HepG2 (cell line): ENCODE data around the gene PCSK1. TPM values are rescaled to one million over a fixed set of nuclear protein-coding genes. Genes with fewer than 3 reads are reported as not detected.

Experiments used
- ATAC-seq: fragments of 200-7000 bp; cut with Tn5 transposase; 3 replicates; pipeline ENCODE4 v1.9.1; 2020; ENCODE audit warnings: mild to moderate bottlenecking, moderate library complexity
- BruUV-seq: library from RNA; stranded (reverse); fragments of 400-500 nt; replicated peaks from 2 replicates; lab custom pipeline; 2021; lab: Mats Ljungman, UMichigan
- CTCF ChIA-PET: fragments of 300-600 bp; formaldehyde crosslinking; extraction: SDS; loops from one replicate; lab custom pipeline; 2021; ENCODE audit warnings: low total read pairs, inconsistent platforms, low intra/inter-chr PET ratio; lab: Yijun Ruan, JAX
- POLR2A ChIA-PET: fragments of 350-600 bp; sonication (Branson Sonifier 250); formaldehyde crosslinking; loops from one replicate; lab custom pipeline; 2020; ENCODE audit warnings: antibody characterized with exemption, inconsistent platforms; lab: Yijun Ruan, JAX
- DNase-seq: peaks from one replicate; pipeline ENCODE4 v3.0.0-alpha.2; 2015; ENCODE audit warnings: low spot score
- FAIRE-seq: peaks from 3 replicates; lab custom pipeline; 2011; peaks lifted over from hg19 to GRCh38; lab: Jason Lieb, UNC
- H2AFZ ChIP-seq: one replicate; pipeline ENCODE4 v1.6.1; 2011; ENCODE audit warnings: low read length, inconsistent platforms
- H3K27ac ChIP-seq: fragments of 300-600 bp; 3 replicates; pipeline ENCODE4 v1.8.0; 2011; ENCODE audit warnings: mixed run types, mild to moderate bottlenecking, mixed read lengths, low read length, inconsistent platforms; ENCODE audit not compliant: insufficient read depth; ENCODE audit errors: extremely low read length
- H3K27me3 ChIP-seq, 2 experiments: fragments of 200-600 bp in 1 of 2; 2 replicates in 1 of 2; 3 replicates in 1 of 2; pipeline versions ENCODE4 v1.6.0 to v1.8.0; 2011; ENCODE audit warnings: low read length in 2 of 2, mild to moderate bottlenecking in 2 of 2, moderate library complexity in 2 of 2, inconsistent platforms in 1 of 2; ENCODE audit not compliant: insufficient read depth in 2 of 2, control insufficient read depth in 1 of 2
- H3K36me3 ChIP-seq, 2 experiments: fragments of 200-600 bp in 1 of 2; replicated peaks in 1 of 2; 2 replicates in 1 of 2; 3 replicates in 1 of 2; pipeline versions ENCODE4 v1.5.1 to v1.8.0; 2011; ENCODE audit warnings: low read length in 2 of 2, inconsistent platforms in 1 of 2; ENCODE audit not compliant: insufficient read depth in 2 of 2, control insufficient read depth in 1 of 2
- H3K4me1 ChIP-seq: 2 replicates; pipeline ENCODE4 v1.5.1; 2012; ENCODE audit warnings: low read length, inconsistent platforms; ENCODE audit not compliant: insufficient read depth
- H3K4me2 ChIP-seq: 2 replicates; pipeline ENCODE4 v1.6.0; 2011; ENCODE audit warnings: low read depth, low read length, inconsistent platforms
- H3K4me3 ChIP-seq, 3 experiments: fragments of 200-600 bp in 1 of 3; sonication (generic), shearing (Covaris generic) in 1 of 3; replicated peaks in 1 of 3; 2 replicates each; pipeline ENCODE4 v1.5.1; 2011 to 2016; ENCODE audit warnings: low read length in 3 of 3, inconsistent platforms in 2 of 3, low read depth in 2 of 3, mild to moderate bottlenecking in 2 of 3, control low read depth in 1 of 3, mixed read lengths in 1 of 3; ENCODE audit not compliant: insufficient read depth in 1 of 3
- H3K79me2 ChIP-seq: one replicate; pipeline ENCODE4 v1.6.1; 2011; ENCODE audit warnings: low read length, inconsistent platforms; ENCODE audit not compliant: insufficient read depth
- H3K9ac ChIP-seq: 2 replicates; pipeline ENCODE4 v1.6.0; 2011; ENCODE audit warnings: mild to moderate bottlenecking, low read depth, low read length, inconsistent platforms; ENCODE audit not compliant: insufficient read depth
- H3K9me3 ChIP-seq: 2 replicates; pipeline ENCODE4 v1.5.1; 2012; ENCODE audit warnings: mild to moderate bottlenecking, low read length
- H4K20me1 ChIP-seq: 2 replicates; pipeline ENCODE4 v1.6.0; 2011; ENCODE audit warnings: inconsistent platforms, mild to moderate bottlenecking, low read length, moderate library complexity; ENCODE audit not compliant: insufficient read depth
- CBX5 ChIP-seq: sonication (generic); formaldehyde crosslinking; IDR thresholded peaks from 2 replicates; pipeline ENCODE4 v1.4.0; 2020; ENCODE audit warnings: missing genetic modification reagents, borderline replicate concordance
- CEBPG ChIP-seq: IDR thresholded peaks from 2 replicates; pipeline ENCODE4 v1.6.1; 2016
- ZNF296 ChIP-seq: sonication (generic); formaldehyde crosslinking; conservative IDR thresholded peaks from 2 replicates; pipeline ENCODE4 v1.5.0; 2020; ENCODE audit warnings: mild to moderate bottlenecking, missing genetic modification reagents
- ZNF350 ChIP-seq: sonication (generic); formaldehyde crosslinking; IDR thresholded peaks from 2 replicates; pipeline ENCODE4 v1.4.0; 2020; ENCODE audit warnings: mild to moderate bottlenecking, low read depth, missing genetic modification reagents, borderline replicate concordance
- ZNF557 ChIP-seq: sonication (generic); formaldehyde crosslinking; IDR thresholded peaks from 2 replicates; pipeline ENCODE4 v1.4.0; 2020; ENCODE audit warnings: missing genetic modification reagents
- WGBS: methylation state at CpG from one replicate; pipeline ENCODE4 v1.1.6; 2017; ENCODE audit warnings: low lambda C conversion rate; 5-methylcytosine and 5-hydroxymethylcytosine counted together
- in situ Hi-C: cut with HindIII; loops from 2 replicates; pipeline ENCODE4 v1.10.0; 2017; ENCODE audit warnings: low pct_unique_long_range_greater_than_20kb; ENCODE audit not compliant: extremely low pct_ligation_motif_present
- intact Hi-C: fragments of 100-400 bp; cut with micrococcal nuclease; formaldehyde crosslinking; loops from one replicate; pipeline ENCODE4 v1.10.0; 2022; ENCODE audit not compliant: unreplicated experiment
- polyA plus RNA-seq, 8 experiments: library from polyadenylated mRNA; depleted of rRNA in 3 of 8; stranded (reverse) in 7 of 8; unstranded in 1 of 8; fragments of >200 nt; fragmentation: Illumina TruSeq in 4 of 8; extraction: Trizol in 4 of 8; gene quantifications; 2 replicates each; pipeline versions ENCODE4 v1.2.1 to v1.2.3, GENCODE V29; 2011 to 2016; ENCODE audit warnings: low read depth in 4 of 8, missing spikeins in 1 of 8, mixed read lengths in 1 of 8; ENCODE audit not compliant: insufficient read depth in 1 of 8
- total RNA-seq, 5 experiments: library from RNA; depleted of rRNA; stranded (reverse); fragments of >200 nt; fragmentation: Illumina TruSeq; extraction: Trizol; gene quantifications; 2 replicates each; pipeline ENCODE4 v1.2.3, GENCODE V29; 2016; ENCODE audit warnings: low read depth in 1 of 5
- TF ChIP-seq, protein P1 (sequence below): sonication (generic); formaldehyde crosslinking; IDR thresholded peaks from 2 replicates; pipeline ENCODE4 v1.5.1; 2020; ENCODE audit warnings: missing genetic modification reagents, mild to moderate bottlenecking, borderline replicate concordance
- TF ChIP-seq, protein P2 (sequence below): sonication (generic); formaldehyde crosslinking; IDR thresholded peaks from 2 replicates; pipeline ENCODE4 v1.4.0; 2020; ENCODE audit warnings: mild to moderate bottlenecking, missing genetic modification reagents
- TF ChIP-seq, protein P3 (sequence below): sonication (generic); formaldehyde crosslinking; IDR thresholded peaks from 2 replicates; pipeline ENCODE4 v1.8.0; 2022; ENCODE audit warnings: mild to moderate bottlenecking, missing genetic modification reagents
- TF ChIP-seq, protein P4 (sequence below): sonication (generic); formaldehyde crosslinking; IDR thresholded peaks from 2 replicates; pipeline ENCODE4 v1.9.0; 2021; ENCODE audit warnings: missing genetic modification reagents, mild to moderate bottlenecking, borderline replicate concordance

Gene PCSK1
- total and polyA plus RNA-seq, 2 of the 13 experiments (the other 11 are each of a cell fraction or from before 2014, with no cell fraction given): not detected

DNA sequence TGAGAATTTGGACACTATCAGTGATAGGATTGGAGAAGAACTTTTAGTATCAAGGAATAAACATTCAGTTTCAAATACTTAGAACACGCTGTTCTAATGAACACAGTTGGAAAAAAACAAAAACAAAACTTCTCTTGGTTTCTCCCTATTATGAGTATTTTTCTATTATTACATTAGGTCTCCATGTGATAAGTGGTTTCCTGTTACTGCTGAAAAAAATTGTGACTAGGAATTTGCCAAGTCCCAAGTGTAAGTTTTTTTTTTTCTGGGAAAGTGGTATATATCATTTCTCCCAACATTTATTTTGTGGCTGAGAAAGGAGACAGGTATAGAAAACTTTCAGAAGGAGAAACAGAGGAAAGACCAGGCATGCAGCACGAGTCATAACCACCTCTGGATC, 41.1 kb downstream of the PCSK1 start (continued):
- TF ChIP-seq, protein P1, sequence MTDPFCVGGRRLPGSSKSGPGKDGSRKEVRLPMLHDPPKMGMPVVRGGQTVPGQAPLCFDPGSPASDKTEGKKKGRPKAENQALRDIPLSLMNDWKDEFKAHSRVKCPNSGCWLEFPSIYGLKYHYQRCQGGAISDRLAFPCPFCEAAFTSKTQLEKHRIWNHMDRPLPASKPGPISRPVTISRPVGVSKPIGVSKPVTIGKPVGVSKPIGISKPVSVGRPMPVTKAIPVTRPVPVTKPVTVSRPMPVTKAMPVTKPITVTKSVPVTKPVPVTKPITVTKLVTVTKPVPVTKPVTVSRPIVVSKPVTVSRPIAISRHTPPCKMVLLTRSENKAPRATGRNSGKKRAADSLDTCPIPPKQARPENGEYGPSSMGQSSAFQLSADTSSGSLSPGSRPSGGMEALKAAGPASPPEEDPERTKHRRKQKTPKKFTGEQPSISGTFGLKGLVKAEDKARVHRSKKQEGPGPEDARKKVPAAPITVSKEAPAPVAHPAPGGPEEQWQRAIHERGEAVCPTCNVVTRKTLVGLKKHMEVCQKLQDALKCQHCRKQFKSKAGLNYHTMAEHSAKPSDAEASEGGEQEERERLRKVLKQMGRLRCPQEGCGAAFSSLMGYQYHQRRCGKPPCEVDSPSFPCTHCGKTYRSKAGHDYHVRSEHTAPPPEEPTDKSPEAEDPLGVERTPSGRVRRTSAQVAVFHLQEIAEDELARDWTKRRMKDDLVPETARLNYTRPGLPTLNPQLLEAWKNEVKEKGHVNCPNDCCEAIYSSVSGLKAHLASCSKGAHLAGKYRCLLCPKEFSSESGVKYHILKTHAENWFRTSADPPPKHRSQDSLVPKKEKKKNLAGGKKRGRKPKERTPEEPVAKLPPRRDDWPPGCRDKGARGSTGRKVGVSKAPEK (CRISPR knock-in tag): no peak

DNA sequence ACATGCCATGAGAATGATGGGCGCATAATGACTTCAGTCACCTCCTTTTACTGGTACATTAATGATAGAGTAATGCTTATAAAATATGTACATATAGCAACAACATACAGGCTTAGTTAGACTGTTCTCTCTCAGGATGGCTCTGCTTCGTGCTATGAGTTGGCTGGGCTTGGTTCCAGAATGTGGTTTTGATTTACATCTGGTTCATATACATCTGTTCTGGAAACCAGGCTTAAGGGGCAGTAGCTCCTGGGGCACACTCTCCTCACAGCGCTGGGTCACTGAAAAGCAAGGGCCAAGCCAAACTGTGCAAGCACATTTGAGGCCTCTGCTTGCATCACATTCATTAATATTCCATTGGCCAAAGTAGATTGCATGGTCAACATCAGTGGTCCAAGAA, 44.9 kb downstream of the PCSK1 start:
- intact Hi-C loops: no loop called here
- no peak for DNase-seq
- H3K4me1 ChIP-seq: no peaks in the 10 kb centered on the region
- no peak overlapping the region for H3K4me2 ChIP-seq
- H3K27ac ChIP-seq: no peak overlapping the region
- no peak overlapping the region for H3K9ac ChIP-seq
- ATAC-seq: no peak
- FAIRE-seq: no peak
- in situ Hi-C loops: no loop called here
- H3K4me3 ChIP-seq: no peak overlapping the region
- POLR2A ChIA-PET: no interaction called here
- no peaks in the 10 kb centered on the region for H4K20me1 ChIP-seq
- H3K79me2 ChIP-seq: no peaks in the 10 kb centered on the region
- WGBS: 41% methylated on average over 3 of the region's 3 CpGs
- no peaks in the 10 kb centered on the region for H3K9me3 ChIP-seq
- CTCF ChIA-PET: no interaction called here
- no peaks in the 10 kb centered on the region for H3K27me3 ChIP-seq
- H3K36me3 ChIP-seq: no peaks in the 10 kb centered on the region
- H2AFZ ChIP-seq: no peak overlapping the region
- no TSS peak for BruUV-seq
- TF ChIP-seq, protein P2, sequence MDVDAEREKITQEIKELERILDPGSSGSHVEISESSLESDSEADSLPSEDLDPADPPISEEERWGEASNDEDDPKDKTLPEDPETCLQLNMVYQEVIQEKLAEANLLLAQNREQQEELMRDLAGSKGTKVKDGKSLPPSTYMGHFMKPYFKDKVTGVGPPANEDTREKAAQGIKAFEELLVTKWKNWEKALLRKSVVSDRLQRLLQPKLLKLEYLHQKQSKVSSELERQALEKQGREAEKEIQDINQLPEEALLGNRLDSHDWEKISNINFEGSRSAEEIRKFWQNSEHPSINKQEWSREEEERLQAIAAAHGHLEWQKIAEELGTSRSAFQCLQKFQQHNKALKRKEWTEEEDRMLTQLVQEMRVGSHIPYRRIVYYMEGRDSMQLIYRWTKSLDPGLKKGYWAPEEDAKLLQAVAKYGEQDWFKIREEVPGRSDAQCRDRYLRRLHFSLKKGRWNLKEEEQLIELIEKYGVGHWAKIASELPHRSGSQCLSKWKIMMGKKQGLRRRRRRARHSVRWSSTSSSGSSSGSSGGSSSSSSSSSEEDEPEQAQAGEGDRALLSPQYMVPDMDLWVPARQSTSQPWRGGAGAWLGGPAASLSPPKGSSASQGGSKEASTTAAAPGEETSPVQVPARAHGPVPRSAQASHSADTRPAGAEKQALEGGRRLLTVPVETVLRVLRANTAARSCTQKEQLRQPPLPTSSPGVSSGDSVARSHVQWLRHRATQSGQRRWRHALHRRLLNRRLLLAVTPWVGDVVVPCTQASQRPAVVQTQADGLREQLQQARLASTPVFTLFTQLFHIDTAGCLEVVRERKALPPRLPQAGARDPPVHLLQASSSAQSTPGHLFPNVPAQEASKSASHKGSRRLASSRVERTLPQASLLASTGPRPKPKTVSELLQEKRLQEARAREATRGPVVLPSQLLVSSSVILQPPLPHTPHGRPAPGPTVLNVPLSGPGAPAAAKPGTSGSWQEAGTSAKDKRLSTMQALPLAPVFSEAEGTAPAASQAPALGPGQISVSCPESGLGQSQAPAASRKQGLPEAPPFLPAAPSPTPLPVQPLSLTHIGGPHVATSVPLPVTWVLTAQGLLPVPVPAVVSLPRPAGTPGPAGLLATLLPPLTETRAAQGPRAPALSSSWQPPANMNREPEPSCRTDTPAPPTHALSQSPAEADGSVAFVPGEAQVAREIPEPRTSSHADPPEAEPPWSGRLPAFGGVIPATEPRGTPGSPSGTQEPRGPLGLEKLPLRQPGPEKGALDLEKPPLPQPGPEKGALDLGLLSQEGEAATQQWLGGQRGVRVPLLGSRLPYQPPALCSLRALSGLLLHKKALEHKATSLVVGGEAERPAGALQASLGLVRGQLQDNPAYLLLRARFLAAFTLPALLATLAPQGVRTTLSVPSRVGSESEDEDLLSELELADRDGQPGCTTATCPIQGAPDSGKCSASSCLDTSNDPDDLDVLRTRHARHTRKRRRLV (CRISPR knock-in tag): no peak
- TF ChIP-seq ZNF296 (CRISPR knock-in tag) (no peak), ZNF350 (CRISPR knock-in tag) (no peak), ZNF557 (CRISPR knock-in tag) (no peak), CEBPG (CRISPR knock-in tag) (no peak), CBX5 (no peak)
- TF ChIP-seq, protein P3, sequence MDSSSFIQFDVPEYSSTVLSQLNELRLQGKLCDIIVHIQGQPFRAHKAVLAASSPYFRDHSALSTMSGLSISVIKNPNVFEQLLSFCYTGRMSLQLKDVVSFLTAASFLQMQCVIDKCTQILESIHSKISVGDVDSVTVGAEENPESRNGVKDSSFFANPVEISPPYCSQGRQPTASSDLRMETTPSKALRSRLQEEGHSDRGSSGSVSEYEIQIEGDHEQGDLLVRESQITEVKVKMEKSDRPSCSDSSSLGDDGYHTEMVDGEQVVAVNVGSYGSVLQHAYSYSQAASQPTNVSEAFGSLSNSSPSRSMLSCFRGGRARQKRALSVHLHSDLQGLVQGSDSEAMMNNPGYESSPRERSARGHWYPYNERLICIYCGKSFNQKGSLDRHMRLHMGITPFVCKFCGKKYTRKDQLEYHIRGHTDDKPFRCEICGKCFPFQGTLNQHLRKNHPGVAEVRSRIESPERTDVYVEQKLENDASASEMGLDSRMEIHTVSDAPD (CRISPR knock-in tag): no peak
- TF ChIP-seq, protein P4, sequence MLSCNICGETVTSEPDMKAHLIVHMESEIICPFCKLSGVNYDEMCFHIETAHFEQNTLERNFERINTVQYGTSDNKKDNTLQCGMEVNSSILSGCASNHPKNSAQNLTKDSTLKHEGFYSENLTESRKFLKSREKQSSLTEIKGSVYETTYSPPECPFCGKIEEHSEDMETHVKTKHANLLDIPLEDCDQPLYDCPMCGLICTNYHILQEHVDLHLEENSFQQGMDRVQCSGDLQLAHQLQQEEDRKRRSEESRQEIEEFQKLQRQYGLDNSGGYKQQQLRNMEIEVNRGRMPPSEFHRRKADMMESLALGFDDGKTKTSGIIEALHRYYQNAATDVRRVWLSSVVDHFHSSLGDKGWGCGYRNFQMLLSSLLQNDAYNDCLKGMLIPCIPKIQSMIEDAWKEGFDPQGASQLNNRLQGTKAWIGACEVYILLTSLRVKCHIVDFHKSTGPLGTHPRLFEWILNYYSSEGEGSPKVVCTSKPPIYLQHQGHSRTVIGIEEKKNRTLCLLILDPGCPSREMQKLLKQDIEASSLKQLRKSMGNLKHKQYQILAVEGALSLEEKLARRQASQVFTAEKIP: no peak
